Loucy (cell line): Measurements from ENCODE around the gene SRCIN1.

Experiments used
- H2AFZ ChIP-seq: fragments of 200-600 bp; sonication (generic); 2 replicates; pipeline ENCODE4 v1.6.0; 2016; ENCODE audit warnings: antibody characterized with exemption, mild to moderate bottlenecking, low read length, moderate library complexity
- H3F3A ChIP-seq: fragments of 200-600 bp; 2 replicates; pipeline ENCODE4 v1.6.0; 2016; ENCODE audit warnings: antibody characterized with exemption, low read depth, mild to moderate bottlenecking
- H3K27me3 ChIP-seq: fragments of 200-600 bp; sonication (generic); 2 replicates; pipeline ENCODE4 v1.6.1; 2014; ENCODE audit warnings: low read length, mild to moderate bottlenecking; ENCODE audit not compliant: insufficient read depth, poor library complexity, severe bottlenecking
- H3K36me3 ChIP-seq: fragments of 200-600 bp; sonication (generic); 2 replicates; pipeline ENCODE4 v1.6.1; 2016; ENCODE audit warnings: low read length; ENCODE audit not compliant: insufficient read depth
- H3K4me1 ChIP-seq: fragments of 200-600 bp; sonication (generic); 2 replicates; pipeline ENCODE4 v1.5.1; 2014; ENCODE audit warnings: low read length, mild to moderate bottlenecking; ENCODE audit not compliant: insufficient read depth, poor library complexity, severe bottlenecking
- H3K4me2 ChIP-seq: fragments of 200-600 bp; sonication (generic); 2 replicates; pipeline ENCODE4 v1.6.0; 2014; ENCODE audit warnings: antibody characterized with exemption, low read length, low read depth, mild to moderate bottlenecking; ENCODE audit not compliant: poor library complexity, severe bottlenecking
- H3K4me3 ChIP-seq: fragments of 200-600 bp; sonication (generic); 2 replicates; pipeline ENCODE4 v1.5.1; 2014; ENCODE audit warnings: low read length, mild to moderate bottlenecking, mixed read lengths; ENCODE audit not compliant: poor library complexity, severe bottlenecking
- H3K79me2 ChIP-seq: fragments of 200-600 bp; sonication (generic); 2 replicates; pipeline ENCODE4 v1.6.1; 2014; ENCODE audit warnings: low read length; ENCODE audit not compliant: insufficient read depth
- H3K9ac ChIP-seq: fragments of 200-600 bp; sonication (generic); 2 replicates; pipeline ENCODE4 v1.6.0; 2014; ENCODE audit warnings: mild to moderate bottlenecking, low read depth, low read length, moderate library complexity; ENCODE audit not compliant: poor library complexity, severe bottlenecking
- H3K9me2 ChIP-seq: fragments of 200-600 bp; sonication (generic); replicated peaks from 2 replicates; pipeline ENCODE4 v1.6.1; 2016; ENCODE audit warnings: low read depth, low read length, mixed read lengths
- H3K9me3 ChIP-seq: fragments of 200-600 bp; sonication (generic); 2 replicates; pipeline ENCODE4 v1.6.1; 2014; ENCODE audit warnings: mild to moderate bottlenecking, antibody characterized with exemption, low read length, low read depth; ENCODE audit not compliant: insufficient read depth
- H4K20me1 ChIP-seq: fragments of 200-600 bp; sonication (generic); 2 replicates; pipeline ENCODE4 v1.6.0; 2014; ENCODE audit warnings: antibody characterized with exemption, low read length, mild to moderate bottlenecking; ENCODE audit not compliant: insufficient read depth, poor library complexity, severe bottlenecking
- EZH2phosphoT487 ChIP-seq: fragments of 200-600 bp; IDR thresholded peaks from 2 replicates; pipeline ENCODE4 v1.6.1; 2018; ENCODE audit warnings: antibody characterized with exemption, mild to moderate bottlenecking, moderate library complexity, borderline replicate concordance
- TF ChIP-seq, protein P1 (sequence below): fragments of 200-600 bp; sonication (generic); conservative IDR thresholded peaks from 2 replicates; pipeline ENCODE4 v1.5.1; 2014; ENCODE audit warnings: mild to moderate bottlenecking, antibody characterized with exemption, low read length

The SRCIN1 gene

GRCh38 chr17:38540514-38541045 is 65.2 kb downstream of the SRCIN1 start:
- no peaks in the 10 kb centered on the region for H3K9me2 ChIP-seq
- H3K4me3 ChIP-seq, result no peak overlapping the region
- no peak overlapping the region for H2AFZ ChIP-seq
- no peaks in the 10 kb centered on the region for H3K9me3 ChIP-seq
- H3K4me1 ChIP-seq, result no peaks in the 10 kb centered on the region
- no peaks in the 10 kb centered on the region for H3F3A ChIP-seq
- no peaks in the 10 kb centered on the region for H3K27me3 ChIP-seq
- no peaks in the 10 kb centered on the region for H3K36me3 ChIP-seq
- no peak overlapping the region for H3K9ac ChIP-seq
- H3K79me2 ChIP-seq, result no peaks in the 10 kb centered on the region
- TF ChIP-seq, protein P1, sequence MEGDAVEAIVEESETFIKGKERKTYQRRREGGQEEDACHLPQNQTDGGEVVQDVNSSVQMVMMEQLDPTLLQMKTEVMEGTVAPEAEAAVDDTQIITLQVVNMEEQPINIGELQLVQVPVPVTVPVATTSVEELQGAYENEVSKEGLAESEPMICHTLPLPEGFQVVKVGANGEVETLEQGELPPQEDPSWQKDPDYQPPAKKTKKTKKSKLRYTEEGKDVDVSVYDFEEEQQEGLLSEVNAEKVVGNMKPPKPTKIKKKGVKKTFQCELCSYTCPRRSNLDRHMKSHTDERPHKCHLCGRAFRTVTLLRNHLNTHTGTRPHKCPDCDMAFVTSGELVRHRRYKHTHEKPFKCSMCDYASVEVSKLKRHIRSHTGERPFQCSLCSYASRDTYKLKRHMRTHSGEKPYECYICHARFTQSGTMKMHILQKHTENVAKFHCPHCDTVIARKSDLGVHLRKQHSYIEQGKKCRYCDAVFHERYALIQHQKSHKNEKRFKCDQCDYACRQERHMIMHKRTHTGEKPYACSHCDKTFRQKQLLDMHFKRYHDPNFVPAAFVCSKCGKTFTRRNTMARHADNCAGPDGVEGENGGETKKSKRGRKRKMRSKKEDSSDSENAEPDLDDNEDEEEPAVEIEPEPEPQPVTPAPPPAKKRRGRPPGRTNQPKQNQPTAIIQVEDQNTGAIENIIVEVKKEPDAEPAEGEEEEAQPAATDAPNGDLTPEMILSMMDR, result no peak
- TF ChIP-seq EZH2phosphoT487, result no peak
- no peaks in the 10 kb centered on the region for H4K20me1 ChIP-seq
- no peak overlapping the region for H3K4me2 ChIP-seq

GRCh38 chr17:38539386-38539785 is 66.4 kb downstream of the SRCIN1 start:
- Histone ChIP-seq H3K4me1 (no peaks in the 10 kb centered on the region), H3K27me3 (no peaks in the 10 kb centered on the region), H3K9me2 (no peaks in the 10 kb centered on the region), H3K9ac (no peak overlapping the region), H4K20me1 (no peaks in the 10 kb centered on the region), H3F3A (no peaks in the 10 kb centered on the region), H3K4me3 (no peak overlapping the region), H2AFZ (no peak overlapping the region), H3K79me2 (no peaks in the 10 kb centered on the region), H3K4me2 (no peak overlapping the region), H3K36me3 (no peaks in the 10 kb centered on the region), H3K9me3 (no peaks in the 10 kb centered on the region)
- TF ChIP-seq EZH2phosphoT487, result no peak
- TF ChIP-seq, protein P1, result no peak

- Histone ChIP-seq H3K4me1 (no peaks in the 10 kb centered on the region), H3K27me3 (no peaks in the 10 kb centered on the region), H4K20me1 (no peaks in the 10 kb centered on the region), H3K9me3 (no peaks in the 10 kb centered on the region), H3K4me3 (no peak overlapping the region), H3K79me2 (no peaks in the 10 kb centered on the region), H2AFZ (no peak overlapping the region), H3F3A (no peaks in the 10 kb centered on the region), H3K9ac (no peak overlapping the region), H3K9me2 (no peaks in the 10 kb centered on the region), H3K4me2 (no peak overlapping the region), H3K36me3 (no peaks in the 10 kb centered on the region)
- no peak for TF ChIP-seq EZH2phosphoT487
- TF ChIP-seq, protein P1, result no peak
Observed at GRCh38 chr17:38538906-38539305, 66.8 kb downstream of the SRCIN1 start.
